Epithelial cell of esophagus (primary cell): ENCODE data around the gene FAM98B.

ENCODE experiments used
- DNase-seq: peaks from one replicate; pipeline ENCODE4 v3.0.0; 2010; ENCODE audit warnings: low read depth
- H3K4me3 ChIP-seq: 2 replicates; pipeline ENCODE4 v1.5.1; 2011; ENCODE audit warnings: mild to moderate bottlenecking, low read length, control low read depth
- CTCF ChIP-seq: IDR thresholded peaks from 2 replicates; pipeline ENCODE4 v1.5.1; 2011; ENCODE audit warnings: low read depth, mild to moderate bottlenecking, low read length, control low read depth, inconsistent platforms; ENCODE audit not compliant: insufficient read depth; ENCODE audit errors: missing control alignments

The FAM98B gene

GRCh38 chr15:38533416-38533915 is 79.5 kb downstream of the FAM98B start:
- no peak for DNase-seq
- no peak overlapping the region for H3K4me3 ChIP-seq
- TF ChIP-seq CTCF = no peak

GRCh38 chr15:38533926-38534325 is 80.0 kb downstream of the FAM98B start:
- no peak overlapping the region for H3K4me3 ChIP-seq
- DNase-seq = no peak
- no peak for TF ChIP-seq CTCF

GRCh38 chr15:38534691-38535090 is 80.8 kb downstream of the FAM98B start:
- no peak for DNase-seq
- TF ChIP-seq CTCF = no peak
- no peak overlapping the region for H3K4me3 ChIP-seq

- DNase-seq = no peak
- no peak for TF ChIP-seq CTCF
- H3K4me3 ChIP-seq = no peak overlapping the region
Measured at GRCh38 chr15:38535491-38536200, 81.7 kb downstream of the FAM98B start.

- TF ChIP-seq CTCF = no peak
- no peak overlapping the region for H3K4me3 ChIP-seq
- no peak for DNase-seq
Measured at GRCh38 chr15:38536201-38536676, 82.3 kb downstream of the FAM98B start.
